Osteocyte (in vitro differentiated cells): ENCODE measurements around the gene LNX1. TPM values are rescaled to one million over a fixed set of nuclear protein-coding genes. Genes with fewer than 3 reads are reported as not detected.

Experiments
- DNase-seq: peaks from one replicate; pipeline ENCODE4 v3.0.0; 2021; ENCODE audit warnings: mixed read lengths; ENCODE audit not compliant: unreplicated experiment; ENCODE audit errors: extremely low spot score
- H3K27ac Mint-ChIP-seq: one replicate; pipeline ENCODE4 v1.8.0; 2021; ENCODE audit warnings: mild to moderate bottlenecking, mixed read lengths; ENCODE audit not compliant: unreplicated experiment
- H3K27me3 Mint-ChIP-seq: one replicate; pipeline ENCODE4 v1.8.0; 2021; ENCODE audit warnings: mixed read lengths; ENCODE audit not compliant: unreplicated experiment
- H3K36me3 Mint-ChIP-seq: one replicate; pipeline ENCODE4 v1.8.0; 2021; ENCODE audit warnings: mixed read lengths; ENCODE audit not compliant: unreplicated experiment
- H3K4me1 Mint-ChIP-seq: one replicate; pipeline ENCODE4 v1.8.0; 2021; ENCODE audit warnings: mixed read lengths; ENCODE audit not compliant: unreplicated experiment
- H3K4me3 Mint-ChIP-seq: one replicate; pipeline ENCODE4 v1.8.0; 2021; ENCODE audit warnings: mild to moderate bottlenecking, moderate library complexity, mixed read lengths; ENCODE audit not compliant: unreplicated experiment
- H3K9me3 Mint-ChIP-seq: one replicate; pipeline ENCODE4 v1.8.0; 2021; ENCODE audit warnings: mixed read lengths; ENCODE audit not compliant: unreplicated experiment
- CTCF ChIP-seq: fragments of 200-600 bp; sonication (generic); IDR thresholded peaks from 2 replicates; pipeline ENCODE4 v1.5.0; 2021; ENCODE audit warnings: antibody characterized with exemption, mild to moderate bottlenecking, moderate library complexity
- total RNA-seq: library from RNA; stranded (reverse); gene quantifications from 2 replicates; pipeline ENCODE4 v1.2.1, GENCODE V29; 2021

Gene LNX1
- total RNA-seq, 1 donor from 2014 or later: 0.24 TPM

GRCh38 chr4:53498706-53499105 lies 92.6 kb downstream of the LNX1 start:
- no peaks in the 10 kb centered on the region for H3K27me3 Mint-ChIP-seq

GRCh38 chr4:53497487-53498244 lies 93.6 kb downstream of the LNX1 start:
- Mint-ChIP-seq H3K4me3 (no peak overlapping the region), H3K36me3 (no peaks in the 10 kb centered on the region), H3K27me3 (no peaks in the 10 kb centered on the region), H3K4me1 (peaks cover 34% of the 10 kb centered on the region), H3K9me3 (no peaks in the 10 kb centered on the region), H3K27ac (peak overlapping the region; percentile 78)
- TF ChIP-seq CTCF: peak; percentile 36
- DNase-seq: no peak

More at GRCh38 chr4:53498706-53499105, 92.6 kb downstream of the LNX1 start:
- Mint-ChIP-seq H3K9me3 (no peaks in the 10 kb centered on the region), H3K36me3 (no peaks in the 10 kb centered on the region), H3K4me3 (no peak overlapping the region), H3K27ac (peak overlapping the region; percentile 78), H3K4me1 (peaks cover 34% of the 10 kb centered on the region)
- no peak for DNase-seq
- TF ChIP-seq CTCF: no peak

- DNase-seq: no peak
- no peaks in the 10 kb centered on the region for H3K36me3 Mint-ChIP-seq
- H3K27me3 Mint-ChIP-seq: no peaks in the 10 kb centered on the region
- no peak overlapping the region for H3K4me3 Mint-ChIP-seq
- TF ChIP-seq CTCF: no peak
- H3K9me3 Mint-ChIP-seq: no peaks in the 10 kb centered on the region
- no peak overlapping the region for H3K27ac Mint-ChIP-seq
- peaks cover 46% of the 10 kb centered on the region for H3K4me1 Mint-ChIP-seq
Measured at GRCh38 chr4:53494851-53495250, 96.4 kb downstream of the LNX1 start.

DNA sequence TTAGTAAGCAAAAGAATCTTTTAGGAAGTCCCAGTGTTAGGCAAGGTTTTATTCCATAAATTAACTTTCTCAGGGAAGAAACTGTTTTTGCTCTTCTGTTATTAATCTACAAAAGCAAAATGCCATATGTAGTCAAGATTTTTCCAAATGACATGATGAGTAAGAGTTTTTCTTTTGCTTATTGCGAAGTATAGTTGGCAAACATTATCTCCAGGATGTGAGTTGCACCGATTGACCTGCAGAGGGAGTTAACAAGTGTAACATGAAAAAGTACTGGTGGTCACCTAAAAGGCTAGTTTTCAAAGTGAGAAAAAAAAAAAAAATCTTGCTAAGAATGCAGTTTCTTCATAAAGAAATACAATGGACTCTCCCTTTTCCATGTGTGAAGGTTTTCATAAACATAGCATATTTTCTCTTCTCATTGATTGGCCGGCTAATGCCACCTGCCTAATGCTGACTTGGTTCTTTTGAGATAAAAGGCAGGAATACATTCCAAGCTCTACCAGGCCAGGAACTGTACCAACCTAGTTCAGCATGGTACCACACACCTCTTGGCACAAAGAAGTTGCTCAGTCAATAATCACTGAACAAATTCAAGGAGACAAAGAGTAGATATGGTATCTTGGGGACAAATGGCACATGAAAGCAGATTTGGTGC lies 100.2 kb downstream of the LNX1 start:
- DNase-seq: no peak
- Mint-ChIP-seq H3K4me1 (peaks cover 25% of the 10 kb centered on the region), H3K9me3 (no peaks in the 10 kb centered on the region), H3K27me3 (no peaks in the 10 kb centered on the region), H3K4me3 (no peak overlapping the region), H3K36me3 (no peaks in the 10 kb centered on the region), H3K27ac (peak overlapping the region; percentile 72)
- TF ChIP-seq CTCF: peak; percentile 73
